Type B pancreatic cell (in vitro differentiated cells): Measurements from ENCODE around the gene ANK2. TPM values are rescaled to one million over a fixed set of nuclear protein-coding genes. Genes with fewer than 3 reads are reported as not detected.

ENCODE experiments used
- DNase-seq: peaks from one replicate; pipeline ENCODE4 v3.0.0; 2021; ENCODE audit warnings: mixed read lengths; ENCODE audit not compliant: unreplicated experiment; ENCODE audit errors: extremely low spot score
- H3K27ac Mint-ChIP-seq: 2 replicates; pipeline ENCODE4 v1.8.0; 2021; ENCODE audit warnings: mild to moderate bottlenecking, mixed read lengths
- H3K27me3 Mint-ChIP-seq: 2 replicates; pipeline ENCODE4 v1.8.0; 2021; ENCODE audit warnings: mixed read lengths
- H3K36me3 Mint-ChIP-seq: 2 replicates; pipeline ENCODE4 v1.8.0; 2021; ENCODE audit warnings: mixed read lengths
- H3K4me1 Mint-ChIP-seq: one replicate; pipeline ENCODE4 v1.8.0; 2021; ENCODE audit warnings: mixed read lengths; ENCODE audit not compliant: unreplicated experiment
- H3K4me3 Mint-ChIP-seq: 2 replicates; pipeline ENCODE4 v1.8.0; 2021; ENCODE audit warnings: mild to moderate bottlenecking, mixed read lengths
- H3K9me3 Mint-ChIP-seq: 2 replicates; pipeline ENCODE4 v1.8.0; 2021; ENCODE audit warnings: mixed read lengths
- total RNA-seq: library from RNA; stranded (reverse); gene quantifications from 2 replicates; pipeline ENCODE4 v1.2.1, GENCODE V29; 2021; ENCODE audit warnings: low replicate concordance
- TF ChIP-seq, protein P1 (sequence below): fragments of 200-600 bp; sonication (generic); conservative IDR thresholded peaks from 2 replicates; pipeline ENCODE4 v1.5.0; 2021; ENCODE audit warnings: antibody characterized with exemption, mild to moderate bottlenecking

The ANK2 gene
- total RNA-seq, 1 donor from 2014 or later: 27.7 TPM

DNA sequence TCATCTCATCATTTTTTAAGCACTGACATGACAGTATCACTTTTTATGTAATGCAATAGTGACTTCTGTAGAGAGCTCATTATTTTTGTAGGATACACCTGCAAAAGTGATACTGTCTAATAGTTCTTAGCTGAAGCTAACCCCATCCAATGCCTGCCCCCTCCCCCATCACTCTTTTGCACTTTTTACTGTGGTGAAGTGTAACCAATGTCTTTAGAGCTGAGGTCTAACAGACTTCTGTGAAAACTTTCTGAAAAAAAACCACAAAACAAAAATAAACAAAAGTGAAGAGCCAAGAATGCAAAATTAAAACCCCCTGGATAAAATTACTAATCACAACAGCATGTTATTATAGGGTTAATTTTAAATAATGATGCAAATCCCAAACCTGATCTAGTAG lies 301.1 kb downstream of the ANK2 start:
- DNase-seq: no peak
- Mint-ChIP-seq H3K4me1 (no peaks in the 10 kb centered on the region), H3K4me3 (no peak overlapping the region), H3K9me3 (peaks cover 8% of the 10 kb centered on the region), H3K36me3 (peaks cover 3% of the 10 kb centered on the region), H3K27ac (no peak overlapping the region), H3K27me3 (no peaks in the 10 kb centered on the region)
- TF ChIP-seq, protein P1, sequence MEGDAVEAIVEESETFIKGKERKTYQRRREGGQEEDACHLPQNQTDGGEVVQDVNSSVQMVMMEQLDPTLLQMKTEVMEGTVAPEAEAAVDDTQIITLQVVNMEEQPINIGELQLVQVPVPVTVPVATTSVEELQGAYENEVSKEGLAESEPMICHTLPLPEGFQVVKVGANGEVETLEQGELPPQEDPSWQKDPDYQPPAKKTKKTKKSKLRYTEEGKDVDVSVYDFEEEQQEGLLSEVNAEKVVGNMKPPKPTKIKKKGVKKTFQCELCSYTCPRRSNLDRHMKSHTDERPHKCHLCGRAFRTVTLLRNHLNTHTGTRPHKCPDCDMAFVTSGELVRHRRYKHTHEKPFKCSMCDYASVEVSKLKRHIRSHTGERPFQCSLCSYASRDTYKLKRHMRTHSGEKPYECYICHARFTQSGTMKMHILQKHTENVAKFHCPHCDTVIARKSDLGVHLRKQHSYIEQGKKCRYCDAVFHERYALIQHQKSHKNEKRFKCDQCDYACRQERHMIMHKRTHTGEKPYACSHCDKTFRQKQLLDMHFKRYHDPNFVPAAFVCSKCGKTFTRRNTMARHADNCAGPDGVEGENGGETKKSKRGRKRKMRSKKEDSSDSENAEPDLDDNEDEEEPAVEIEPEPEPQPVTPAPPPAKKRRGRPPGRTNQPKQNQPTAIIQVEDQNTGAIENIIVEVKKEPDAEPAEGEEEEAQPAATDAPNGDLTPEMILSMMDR: no peak

DNA sequence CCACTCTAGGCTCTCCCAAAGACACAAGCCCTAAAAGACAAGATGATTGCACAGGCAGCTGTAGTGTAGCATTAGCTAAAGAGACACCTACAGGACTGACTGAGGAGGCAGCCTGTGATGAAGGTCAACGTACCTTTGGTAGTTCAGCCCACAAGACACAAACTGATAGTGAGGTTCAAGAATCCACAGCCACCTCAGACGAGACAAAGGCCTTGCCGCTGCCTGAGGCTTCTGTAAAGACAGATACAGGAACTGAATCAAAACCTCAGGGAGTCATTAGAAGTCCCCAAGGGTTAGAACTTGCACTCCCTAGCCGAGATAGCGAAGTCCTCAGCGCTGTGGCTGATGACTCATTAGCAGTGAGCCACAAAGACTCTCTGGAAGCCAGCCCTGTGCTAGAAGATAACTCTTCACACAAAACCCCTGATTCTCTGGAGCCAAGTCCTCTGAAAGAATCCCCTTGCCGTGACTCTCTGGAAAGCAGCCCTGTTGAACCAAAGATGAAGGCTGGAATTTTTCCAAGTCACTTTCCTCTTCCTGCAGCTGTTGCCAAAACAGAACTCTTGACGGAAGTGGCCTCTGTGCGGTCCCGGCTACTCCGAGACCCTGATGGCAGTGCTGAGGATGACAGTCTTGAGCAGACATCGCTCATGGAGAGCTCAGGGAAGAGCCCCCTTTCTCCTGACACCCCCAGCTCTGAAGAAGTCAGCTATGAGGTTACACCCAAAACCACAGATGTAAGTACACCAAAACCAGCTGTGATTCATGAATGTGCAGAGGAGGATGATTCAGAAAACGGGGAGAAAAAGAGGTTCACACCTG lies 306.3 kb downstream of the ANK2 start:
- H3K36me3 Mint-ChIP-seq: peaks cover 3% of the 10 kb centered on the region
- no peak overlapping the region for H3K27ac Mint-ChIP-seq
- peaks cover 8% of the 10 kb centered on the region for H3K9me3 Mint-ChIP-seq
- H3K4me1 Mint-ChIP-seq: no peaks in the 10 kb centered on the region
- H3K27me3 Mint-ChIP-seq: no peaks in the 10 kb centered on the region
- TF ChIP-seq, protein P1: no peak
- no peak overlapping the region for H3K4me3 Mint-ChIP-seq
- DNase-seq: no peak

DNA sequence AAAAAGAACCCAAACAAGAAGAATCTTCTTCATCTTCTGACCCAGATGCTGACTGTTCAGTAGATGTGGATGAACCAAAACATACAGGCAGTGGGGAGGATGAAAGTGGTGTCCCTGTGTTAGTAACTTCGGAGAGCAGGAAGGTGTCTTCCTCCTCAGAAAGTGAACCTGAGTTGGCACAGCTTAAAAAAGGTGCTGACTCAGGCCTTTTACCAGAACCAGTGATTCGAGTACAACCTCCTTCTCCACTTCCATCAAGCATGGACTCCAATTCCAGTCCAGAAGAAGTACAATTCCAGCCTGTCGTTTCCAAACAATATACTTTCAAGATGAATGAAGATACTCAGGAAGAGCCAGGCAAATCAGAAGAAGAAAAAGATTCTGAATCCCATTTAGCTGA lies 307.0 kb downstream of the ANK2 start:
- no peaks in the 10 kb centered on the region for H3K4me1 Mint-ChIP-seq
- no peak for DNase-seq
- H3K36me3 Mint-ChIP-seq: peaks cover 3% of the 10 kb centered on the region
- H3K27ac Mint-ChIP-seq: no peak overlapping the region
- peaks cover 8% of the 10 kb centered on the region for H3K9me3 Mint-ChIP-seq
- TF ChIP-seq, protein P1: no peak
- H3K4me3 Mint-ChIP-seq: no peak overlapping the region
- no peaks in the 10 kb centered on the region for H3K27me3 Mint-ChIP-seq

DNA sequence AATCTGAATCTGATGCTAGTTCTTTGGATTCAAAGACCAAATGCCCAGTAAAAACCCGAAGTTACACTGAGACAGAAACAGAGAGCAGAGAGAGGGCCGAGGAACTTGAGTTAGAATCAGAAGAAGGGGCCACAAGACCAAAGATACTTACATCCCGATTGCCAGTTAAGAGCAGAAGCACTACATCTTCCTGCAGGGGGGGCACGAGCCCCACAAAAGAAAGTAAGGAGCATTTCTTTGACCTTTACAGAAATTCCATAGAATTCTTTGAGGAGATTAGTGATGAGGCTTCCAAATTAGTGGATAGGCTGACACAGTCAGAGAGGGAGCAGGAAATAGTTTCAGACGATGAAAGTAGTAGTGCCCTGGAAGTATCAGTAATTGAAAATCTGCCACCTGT lies 309.3 kb downstream of the ANK2 start:
- no peak for DNase-seq
- Mint-ChIP-seq H3K27ac (no peak overlapping the region), H3K27me3 (no peaks in the 10 kb centered on the region), H3K4me3 (no peak overlapping the region), H3K9me3 (no peaks in the 10 kb centered on the region), H3K36me3 (no peaks in the 10 kb centered on the region), H3K4me1 (no peaks in the 10 kb centered on the region)
- TF ChIP-seq, protein P1: no peak

DNA sequence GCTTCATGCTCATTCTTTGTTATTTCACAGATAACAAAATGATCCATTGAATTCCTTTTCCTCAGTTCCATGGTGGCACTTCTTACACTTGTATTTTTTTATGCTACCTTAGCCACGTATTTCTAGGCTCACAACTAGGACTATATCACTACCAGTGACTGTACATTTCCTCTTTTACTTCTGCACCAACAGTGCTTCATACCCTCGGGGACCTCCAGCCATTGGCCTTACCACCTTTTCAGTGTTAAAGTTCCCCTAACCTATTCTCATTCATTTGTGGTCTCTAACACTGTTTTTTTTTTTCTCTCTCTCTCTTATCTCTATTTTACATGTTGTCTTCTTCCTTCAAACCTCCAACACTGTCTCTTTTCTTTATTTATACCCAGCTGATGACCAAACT lies 315.9 kb downstream of the ANK2 start:
- Mint-ChIP-seq H3K27ac (no peak overlapping the region), H3K9me3 (no peaks in the 10 kb centered on the region), H3K27me3 (no peaks in the 10 kb centered on the region), H3K4me1 (no peaks in the 10 kb centered on the region), H3K4me3 (no peak overlapping the region), H3K36me3 (no peaks in the 10 kb centered on the region)
- TF ChIP-seq, protein P1: no peak
- no peak for DNase-seq
